Lower leg skin (tissue), 4 donors: ENCODE data around the gene DIO1. TPM values are rescaled to one million over a fixed set of nuclear protein-coding genes. Genes with fewer than 3 reads are reported as not detected.

Experiments
- DNase-seq, 2 donors: peaks; one replicate each; pipeline ENCODE4 v3.0.0-alpha.2; 2019; ENCODE audit warnings: low spot score in 2 of 2
- H3K4me3 ChIP-seq: fragments of 200-600 bp; sonication (generic); 2 replicates; pipeline ENCODE4 v1.5.1; 2017; ENCODE audit warnings: mild to moderate bottlenecking, low read depth; ENCODE audit not compliant: poor library complexity, severe bottlenecking
- CTCF ChIP-seq, 3 donors: fragments of 450-650 bp; IDR thresholded peaks; one replicate each; pipeline ENCODE4 v1.5.1; 2016; ENCODE audit warnings: antibody characterized with exemption in 3 of 3, mild to moderate bottlenecking in 3 of 3, moderate library complexity in 2 of 3
- POLR2A ChIP-seq, 2 donors: fragments of 450-650 bp; IDR thresholded peaks; one replicate each; pipeline ENCODE4 v1.6.1; 2016 to 2017; ENCODE audit warnings: antibody characterized with exemption in 2 of 2, mild to moderate bottlenecking in 1 of 2, moderate library complexity in 1 of 2
- WGBS, 2 donors: methylation state at CpG; one replicate each; pipeline ENCODE4 v1.1.5; 2018; 5-methylcytosine and 5-hydroxymethylcytosine counted together
- intact Hi-C: fragments of 100-400 bp; cut with DNase I; formaldehyde crosslinking; loops from one replicate; pipeline ENCODE4 v1.15.0; 2023; ENCODE audit warnings: low total_unique reads
- total RNA-seq, 4 donors: library from RNA; depleted of rRNA; stranded (reverse); fragments of >200 nt; gene quantifications; one replicate each; pipeline ENCODE4 v1.1.0, GENCODE V29; 2016

DIO1 gene
- total RNA-seq, 4 donors from 2014 or later = not detected

GRCh38 chr1:53891018-53891417 lies 3.0 kb upstream of the DIO1 start:
- no peak overlapping the region for H3K4me3 ChIP-seq
- no peak for TF ChIP-seq CTCF (IDR thresholded peaks at IDR 0.05)
- no peak for TF ChIP-seq POLR2A (IDR thresholded peaks at IDR 0.05)
- intact Hi-C loops = no loop called here
- 89 to 92% methylated on average over 2 of the region's 2 CpGs for WGBS, 2 donors
- no peak for DNase-seq

GRCh38 chr1:53891678-53892077 lies 2.3 kb upstream of the DIO1 start:
- WGBS, 2 donors = 78 to 92% methylated on average over 2 of the region's 2 CpGs
- no peak for DNase-seq
- intact Hi-C loops = no loop called here
- no peak for TF ChIP-seq POLR2A (IDR thresholded peaks at IDR 0.05)
- TF ChIP-seq CTCF (IDR thresholded peaks at IDR 0.05) = no peak
- H3K4me3 ChIP-seq = no peak overlapping the region

- TF ChIP-seq CTCF (IDR thresholded peaks at IDR 0.05) (no peak), POLR2A (IDR thresholded peaks at IDR 0.05) (no peak)
- intact Hi-C loops = no loop called here
- no peak overlapping the region for H3K4me3 ChIP-seq
- 68 to 80% methylated on average over 5 of the region's 5 CpGs for WGBS, 2 donors
- DNase-seq = peak in 1 of 2 donors; percentile 40
These were observed 1.1 kb upstream of the DIO1 start for GRCh38 chr1:53892911-53893310.

- intact Hi-C loops = no loop called here
- peak in 1 of 2 donors; percentile 74 for DNase-seq
- no peak overlapping the region for H3K4me3 ChIP-seq
- 90 to 91% methylated on average over 5 of the region's 5 CpGs for WGBS, 2 donors
- TF ChIP-seq POLR2A (IDR thresholded peaks at IDR 0.05) (no peak), CTCF (IDR thresholded peaks at IDR 0.05) (no peak)
These were observed 657 bp downstream of the DIO1 start for GRCh38 chr1:53894644-53895043.

GRCh38 chr1:53895421-53895820 lies 1.4 kb downstream of the DIO1 start:
- H3K4me3 ChIP-seq = no peak overlapping the region
- TF ChIP-seq CTCF (IDR thresholded peaks at IDR 0.05) (no peak), POLR2A (IDR thresholded peaks at IDR 0.05) (no peak)
- 38 to 42% methylated on average over 6 of the region's 6 CpGs for WGBS, 2 donors
- intact Hi-C loops = no loop called here
- peak in 1 of 2 donors; percentile 73 for DNase-seq

GRCh38 chr1:53896635-53897229 lies 2.7 kb downstream of the DIO1 start:
- intact Hi-C loops = no loop called here
- 47 to 50% methylated on average over 2 of the region's 2 CpGs for WGBS, 2 donors
- no peak for DNase-seq
- TF ChIP-seq CTCF (IDR thresholded peaks at IDR 0.05) = no peak
- TF ChIP-seq POLR2A (IDR thresholded peaks at IDR 0.05) = no peak
- no peak overlapping the region for H3K4me3 ChIP-seq
